AG04449 (cell line): ENCODE measurements around the gene SPON1.

Source experiments
- CTCF ChIA-PET: fragments of 350-600 bp; formaldehyde crosslinking; extraction: SDS; loops from one replicate; lab custom pipeline; 2021; ENCODE audit warnings: antibody characterized with exemption; lab: Yijun Ruan, JAX
- POLR2A ChIA-PET: fragments of 400-600, 350-600 bp; formaldehyde crosslinking; extraction: SDS; loops from one replicate; lab custom pipeline; 2020; ENCODE audit warnings: antibody characterized with exemption, inconsistent platforms; lab: Yijun Ruan, JAX
- DNase-seq: peaks from one replicate; pipeline ENCODE4 v3.0.0-alpha.2; 2010; ENCODE audit warnings: low read depth, low spot score
- H3K4me3 ChIP-seq: 2 replicates; pipeline ENCODE4 v1.5.1; 2011; ENCODE audit warnings: low read depth, mild to moderate bottlenecking, control low read depth, low read length
- CTCF ChIP-seq: IDR thresholded peaks from one replicate; pipeline ENCODE4 v1.5.1; 2011; ENCODE audit warnings: mild to moderate bottlenecking, moderate library complexity, low read length, control low read depth, inconsistent platforms; ENCODE audit not compliant: insufficient read depth; ENCODE audit errors: missing control alignments

Gene SPON1

DNA sequence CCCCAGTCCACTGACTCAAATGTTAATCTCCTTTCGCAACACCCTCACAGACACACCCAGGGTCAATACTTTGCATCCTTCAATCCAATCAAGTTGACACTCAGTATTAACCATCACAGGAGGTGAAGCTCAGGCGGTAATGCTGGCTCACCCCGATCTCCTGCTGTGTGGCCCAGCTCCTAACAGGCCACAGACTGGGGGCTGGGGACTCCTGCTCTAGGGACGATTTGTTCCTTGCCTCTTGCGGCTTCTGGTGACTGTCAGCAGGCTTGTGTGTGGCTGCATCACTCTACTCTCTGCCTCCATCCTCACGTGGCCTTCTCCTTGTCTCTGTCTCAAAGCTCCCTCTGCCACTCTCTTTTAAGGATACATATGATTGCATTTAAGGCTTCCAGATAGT, 45.0 kb downstream of the SPON1 start:
- POLR2A ChIA-PET = no interaction called here
- CTCF ChIA-PET = no interaction called here
- TF ChIP-seq CTCF = no peak
- no peak for DNase-seq
- no peak overlapping the region for H3K4me3 ChIP-seq

GRCh38 chr11:14010665-14011064, 48.1 kb downstream of the SPON1 start:
- POLR2A ChIA-PET = no interaction called here
- TF ChIP-seq CTCF = no peak
- CTCF ChIA-PET = no interaction called here
- DNase-seq = no peak
- no peak overlapping the region for H3K4me3 ChIP-seq

DNA sequence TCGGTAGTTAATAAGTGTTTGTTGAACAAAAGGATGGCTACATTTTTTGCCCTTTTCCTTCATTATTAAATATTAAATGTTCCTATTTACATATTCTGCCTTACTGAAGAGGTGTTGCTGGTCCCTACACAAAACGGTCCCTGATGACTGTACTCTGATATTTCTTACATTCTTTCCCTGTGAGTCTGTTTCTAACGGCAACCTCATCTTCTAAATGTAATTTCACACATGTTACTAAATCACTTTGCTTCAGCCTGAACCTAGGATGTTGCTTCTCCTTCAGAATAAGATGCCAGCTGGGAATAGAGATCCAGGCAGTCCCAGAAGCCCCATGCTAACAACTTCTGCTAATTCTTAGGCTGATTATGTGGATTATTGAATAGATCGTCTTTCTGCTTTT, 50.3 kb downstream of the SPON1 start:
- DNase-seq = no peak
- ChIA-PET CTCF (no interaction called here), POLR2A (no interaction called here)
- TF ChIP-seq CTCF = no peak
- H3K4me3 ChIP-seq = no peak overlapping the region

- no peak overlapping the region for H3K4me3 ChIP-seq
- CTCF ChIA-PET = no interaction called here
- no peak for DNase-seq
- POLR2A ChIA-PET = no interaction called here
- TF ChIP-seq CTCF = no peak
Observed at GRCh38 chr11:14015711-14016110, 53.2 kb downstream of the SPON1 start.

DNA sequence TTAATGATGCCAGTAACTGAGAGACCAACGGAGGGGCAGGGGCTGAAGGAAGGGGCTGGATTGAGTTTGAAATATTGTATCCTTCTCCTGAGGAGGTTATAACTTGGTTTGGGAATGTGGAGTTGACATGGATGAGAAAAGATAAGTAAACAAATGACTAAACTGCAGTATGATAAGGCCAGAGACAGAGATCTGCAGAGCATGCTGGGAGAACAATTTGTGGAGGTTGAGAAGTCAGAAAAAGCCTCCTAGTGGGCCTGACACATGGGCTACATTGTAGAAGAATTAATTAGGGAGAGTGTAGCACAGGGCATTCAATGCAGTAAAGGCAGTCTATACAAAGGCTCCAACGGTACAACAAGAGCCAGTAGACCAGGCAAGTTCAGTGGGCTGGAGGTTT, 55.9 kb downstream of the SPON1 start:
- no peak for DNase-seq
- no peak overlapping the region for H3K4me3 ChIP-seq
- ChIA-PET CTCF (no interaction called here), POLR2A (no interaction called here)
- no peak for TF ChIP-seq CTCF

- ChIA-PET CTCF (no interaction called here), POLR2A (no interaction called here)
- TF ChIP-seq CTCF = no peak
- H3K4me3 ChIP-seq = no peak overlapping the region
- no peak for DNase-seq
Observed at GRCh38 chr11:14021738-14022137, 59.2 kb downstream of the SPON1 start.
